Stimulated activated CD4-positive, alpha-beta T cell treated with anti-CD3 and anti-CD28 coated beads, Interleukin-4, amount 100 ng/mL, for 1 hour (primary cell): ENCODE results near the gene NCKAP5L.
"Not testable (repeated sequence)": the region's sequence is repeated elsewhere in the genome, so short reads cannot be mapped to it uniquely, and the experiment has no call there.

ENCODE experiments used
- DNase-seq: peaks from one replicate; pipeline ENCODE4 v3.0.0-alpha.2; 2020

The NCKAP5L gene

DNA sequence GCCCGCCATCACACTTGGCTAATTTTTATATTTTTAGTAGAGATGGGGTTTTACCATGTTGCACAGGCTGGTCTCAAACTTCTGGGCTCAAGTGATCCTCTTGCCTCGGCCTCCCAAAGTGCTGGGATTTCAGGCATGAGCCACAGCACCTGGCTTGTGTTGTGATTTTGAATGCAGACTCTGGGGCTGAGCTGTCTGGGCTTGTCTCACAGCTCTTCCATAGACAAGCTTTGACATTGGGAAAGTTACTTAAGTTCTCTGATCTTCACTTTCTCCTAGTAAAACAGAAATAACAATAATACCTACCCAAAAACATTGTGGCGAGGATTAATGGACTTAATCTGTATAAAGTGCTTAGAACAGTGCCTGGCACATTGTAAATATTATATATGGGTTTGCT is 50.9 kb downstream of the NCKAP5L start:
- DNase-seq = no peak

GRCh38 chr12:49776858-49777257 is 51.4 kb downstream of the NCKAP5L start:
- DNase-seq = no peak

DNA sequence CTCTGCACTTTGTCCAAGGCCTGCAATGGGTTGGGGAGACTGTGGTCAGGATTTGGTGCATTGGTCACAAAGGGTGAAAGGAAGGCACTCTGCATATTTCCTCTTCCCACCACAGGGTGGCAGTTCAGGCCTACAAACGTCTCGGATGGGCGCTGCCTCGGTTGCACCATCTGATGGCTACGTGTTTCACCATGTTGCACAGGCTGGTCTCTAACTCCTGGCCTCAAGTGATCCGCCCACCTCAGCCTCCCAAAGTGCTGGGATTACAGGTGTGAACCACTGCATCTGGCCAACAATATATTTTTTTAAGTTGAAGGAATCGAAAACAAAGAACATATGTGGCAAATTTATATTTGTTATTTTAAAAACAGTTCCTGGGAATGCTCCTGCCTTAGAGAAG is 51.8 kb downstream of the NCKAP5L start:
- peak; percentile 46 for DNase-seq

DNA sequence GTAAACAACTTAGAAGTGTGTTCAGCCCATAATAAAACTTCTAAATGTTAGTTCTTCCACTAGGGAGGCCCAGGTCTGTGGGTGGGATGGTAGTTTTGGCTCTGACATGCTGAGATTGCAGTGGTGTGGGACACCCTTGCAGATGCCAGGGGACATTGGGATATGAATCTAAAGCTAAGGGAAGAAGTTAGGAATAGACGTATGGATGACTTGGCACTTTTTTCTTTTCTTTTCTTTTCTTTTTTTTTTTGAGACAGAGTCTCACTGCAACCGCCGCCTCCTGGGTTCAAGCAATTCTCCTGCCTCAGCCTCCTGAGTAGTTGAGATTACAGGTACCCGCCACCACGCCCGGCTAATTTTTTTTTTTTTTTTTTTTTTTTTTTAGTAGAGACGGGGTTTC is 55.1 kb downstream of the NCKAP5L start:
- not testable (repeated sequence) for DNase-seq

DNA sequence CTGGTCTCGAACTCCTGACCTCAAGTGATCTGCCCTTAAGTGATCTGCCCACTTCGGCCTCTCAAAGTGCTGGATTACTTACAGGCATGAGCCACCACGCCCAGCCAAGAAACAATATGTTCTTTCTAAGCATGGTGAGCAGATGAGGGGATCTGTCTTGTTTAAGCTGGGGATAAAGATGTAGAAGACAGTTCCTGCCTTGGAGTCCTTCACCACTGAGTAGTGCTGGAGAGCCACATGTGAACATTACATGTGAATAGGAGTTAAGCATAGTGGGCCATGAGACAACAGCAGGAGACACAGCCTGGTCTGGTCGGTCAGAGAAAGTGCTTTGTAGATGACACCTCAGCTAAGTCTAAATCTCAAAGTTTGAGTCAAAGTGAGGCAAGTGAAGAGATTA is 60.9 kb downstream of the NCKAP5L start:
- DNase-seq = no peak

DNA sequence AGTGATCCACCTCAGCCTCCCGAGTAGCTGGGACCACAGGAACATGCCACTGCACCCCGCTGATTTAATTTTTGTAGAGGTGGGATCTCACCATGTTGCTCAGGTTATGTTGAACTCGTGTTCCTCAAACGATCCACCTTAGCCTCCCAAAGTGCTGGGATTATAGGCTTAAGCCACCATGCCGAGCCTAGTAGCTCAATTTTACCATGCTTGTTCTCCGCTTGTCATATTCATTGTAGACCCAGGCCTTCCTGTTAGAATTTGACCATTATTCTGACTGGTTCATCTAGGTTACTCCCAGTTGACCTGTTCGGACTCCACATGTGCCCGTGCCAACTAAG is 62.1 kb downstream of the NCKAP5L start:
- no peak for DNase-seq

- DNase-seq = no peak
These were observed 64.1 kb downstream of the NCKAP5L start for GRCh38 chr12:49764126-49764525.

GRCh38 chr12:49763006-49763591 is 65.1 kb downstream of the NCKAP5L start:
- peak; percentile 80 for DNase-seq

DNA sequence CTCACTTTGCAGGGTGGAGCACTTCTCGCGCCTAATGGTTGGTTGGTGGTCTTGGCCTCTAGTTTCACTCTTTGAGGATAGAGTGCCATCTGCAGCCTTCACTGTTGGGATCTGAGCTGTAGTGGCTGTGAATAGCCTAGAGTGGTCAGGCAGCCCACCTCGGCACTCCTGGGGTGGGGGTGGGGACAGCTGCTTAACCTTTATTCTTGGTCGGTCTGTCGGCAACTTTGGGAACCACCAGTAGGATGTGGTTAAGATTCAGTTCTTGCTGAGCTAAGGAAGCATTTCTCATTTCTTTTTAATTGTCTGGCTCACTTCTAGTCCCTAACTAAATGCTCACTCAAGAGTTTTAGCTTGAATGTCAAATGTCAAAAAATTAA is 65.8 kb downstream of the NCKAP5L start:
- DNase-seq = no peak

DNA sequence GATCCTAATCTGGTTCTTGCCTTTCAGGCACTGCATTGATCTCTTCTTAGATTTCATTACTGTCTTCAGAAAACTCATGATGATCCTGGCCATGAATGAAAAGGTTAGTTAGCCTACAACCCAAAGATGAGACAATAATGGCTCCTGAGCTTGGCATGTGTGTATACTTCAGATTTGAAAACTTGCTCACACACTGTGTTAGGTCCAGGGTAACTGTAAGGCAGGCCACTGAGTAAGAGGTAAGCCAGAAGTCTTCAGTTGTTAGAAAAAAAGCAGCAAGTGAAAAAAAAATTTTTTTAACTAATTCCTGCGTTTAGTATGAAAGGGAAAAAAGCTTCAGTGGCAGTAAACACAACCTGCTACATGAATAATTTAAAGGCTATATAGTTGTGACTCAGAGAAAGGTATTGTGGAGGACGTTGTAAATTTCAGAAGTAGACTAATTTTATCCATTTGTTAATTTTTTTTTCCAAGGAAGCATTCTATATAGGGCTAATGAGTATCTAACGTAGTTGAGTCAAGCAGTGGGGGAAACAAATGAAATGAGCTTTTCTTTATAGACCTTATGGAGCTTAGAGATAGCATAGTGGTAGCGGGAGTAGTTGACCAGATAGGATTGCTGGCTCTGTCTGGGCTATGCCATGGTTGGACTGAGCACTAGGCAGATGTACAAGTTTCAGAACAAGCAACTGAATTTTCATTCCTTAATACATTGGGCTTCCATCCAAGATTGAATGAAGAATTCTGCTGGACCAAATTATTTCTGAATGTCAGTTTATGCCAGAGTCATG is 66.3 kb downstream of the NCKAP5L start:
- DNase-seq = no peak

- no peak for DNase-seq
These were observed 77.2 kb downstream of the NCKAP5L start for GRCh38 chr12:49750996-49751393.

DNA sequence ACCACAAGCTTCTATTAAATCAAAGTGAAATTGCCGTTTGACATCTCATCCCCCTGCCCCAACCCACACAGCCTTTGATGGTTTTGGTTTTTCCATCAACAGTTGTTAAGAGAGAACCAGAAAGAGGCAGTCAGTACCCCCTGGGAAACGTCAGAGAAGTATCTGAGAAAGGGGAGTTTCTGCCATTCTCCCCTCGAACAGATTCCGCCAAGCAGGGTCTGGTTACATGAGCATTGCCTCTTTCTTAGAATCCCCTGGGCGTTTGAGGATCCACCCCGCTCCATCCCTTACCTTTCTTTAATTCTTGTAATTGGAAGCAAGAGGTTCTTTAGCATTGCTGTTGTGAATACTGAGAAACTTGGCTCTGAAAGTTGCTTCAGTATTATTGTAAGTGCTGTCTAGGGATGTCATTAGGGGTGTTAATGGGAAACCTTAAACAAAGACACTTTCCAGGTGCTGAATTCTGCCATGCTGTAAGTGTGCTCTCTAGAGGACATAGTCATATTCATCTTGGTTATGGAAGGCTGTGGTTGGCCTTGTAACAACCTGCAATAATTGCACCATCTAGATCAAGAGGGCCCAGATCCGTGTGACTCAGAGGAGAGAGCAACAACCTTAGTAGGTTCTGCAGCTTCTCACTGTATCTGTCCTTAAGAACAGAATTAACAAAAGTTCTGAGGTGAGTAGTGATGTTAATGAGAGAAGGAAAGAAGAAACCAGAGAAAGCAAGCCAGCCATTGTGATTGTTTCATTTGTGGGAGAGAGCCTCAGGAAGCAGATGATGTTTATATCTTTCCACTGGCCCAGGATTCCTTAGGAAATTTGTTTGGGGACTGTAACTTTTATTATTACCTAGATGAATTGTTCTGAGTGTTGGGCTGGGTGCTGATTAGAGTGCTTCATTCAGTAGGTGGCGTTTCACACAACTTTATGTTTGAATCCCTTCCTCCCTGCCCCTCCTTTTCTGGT is 77.9 kb downstream of the NCKAP5L start:
- DNase-seq = peak; percentile 33

DNA sequence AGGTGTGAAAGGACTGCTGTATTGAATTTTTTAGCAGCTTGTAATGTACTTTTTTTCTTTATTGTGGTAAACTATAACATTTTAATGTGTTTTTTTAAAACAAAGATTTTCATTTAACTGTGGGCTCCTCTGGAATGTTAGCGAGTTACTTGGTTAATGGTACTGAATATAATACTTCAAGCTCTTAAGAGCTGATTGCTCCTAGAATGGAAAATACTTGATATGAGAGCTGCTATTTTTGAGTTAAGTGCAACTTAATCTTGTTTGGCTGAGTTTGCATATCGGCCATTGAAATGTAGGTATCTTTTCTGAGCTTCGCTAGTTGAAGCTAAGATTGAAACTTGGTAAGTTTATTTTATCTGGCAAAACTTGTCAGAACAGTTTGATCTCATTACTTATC is 79.4 kb downstream of the NCKAP5L start:
- DNase-seq = no peak

DNA sequence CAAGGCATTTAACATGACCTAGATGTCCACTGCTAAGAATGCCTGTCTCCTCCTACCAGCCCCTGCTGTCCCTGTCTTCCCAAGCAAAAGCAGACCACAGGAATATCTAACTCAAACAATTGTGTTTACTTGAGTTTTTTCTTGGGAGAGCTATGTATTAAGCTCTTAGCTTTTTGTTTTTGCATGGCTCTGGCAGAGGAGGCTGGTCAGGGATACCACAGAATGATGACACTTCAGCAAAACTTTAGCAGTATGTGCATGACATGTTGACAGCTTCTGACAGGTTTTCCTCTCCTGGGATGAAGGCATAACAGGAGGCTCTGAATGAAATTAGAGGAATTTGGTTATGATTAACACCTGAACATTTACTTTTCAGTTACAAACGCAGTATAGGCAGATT is 79.9 kb downstream of the NCKAP5L start:
- DNase-seq = no peak

GRCh38 chr12:49744363-49744885 is 83.8 kb downstream of the NCKAP5L start:
- no peak for DNase-seq

GRCh38 chr12:49741882-49742620 is 86.2 kb downstream of the NCKAP5L start:
- peak; percentile 83 for DNase-seq
